CD14-positive monocyte (primary cell): Measurements from ENCODE around the gene CD38. TPM values are rescaled to one million over a fixed set of nuclear protein-coding genes. Genes with fewer than 3 reads are reported as not detected.

Experiments
- DNase-seq, 3 donors: peaks; one replicate each; pipeline ENCODE4 v3.0.0-alpha.2; 2011 to 2022
- H2AFZ ChIP-seq: 2 replicates; pipeline ENCODE4 v1.6.0; 2012; ENCODE audit warnings: mild to moderate bottlenecking, low read depth, low read length, inconsistent platforms; ENCODE audit not compliant: insufficient read depth, poor library complexity, severe bottlenecking
- H3K27ac ChIP-seq, 2 donors: 1 replicate in 1 of 2; 2 replicates in 1 of 2; pipeline ENCODE4 v1.5.1; 2012 to 2013; ENCODE audit warnings: low read length in 2 of 2, control low read depth in 1 of 2, inconsistent platforms in 1 of 2, low read depth in 1 of 2, mild to moderate bottlenecking in 1 of 2
- H3K27me3 ChIP-seq, 2 donors: one replicate each; pipeline versions ENCODE4 v1.6.0 to v1.6.1; 2011 to 2013; ENCODE audit warnings: low read length in 2 of 2; ENCODE audit not compliant: control insufficient read depth in 2 of 2, insufficient read depth in 2 of 2
- H3K36me3 ChIP-seq, 2 donors: replicated peaks in 1 of 2; 1 replicate in 1 of 2; 2 replicates in 1 of 2; pipeline versions ENCODE4 v1.5.1 to v1.6.1; 2012 to 2013; ENCODE audit warnings: low read length in 2 of 2, control low read depth in 1 of 2, inconsistent platforms in 1 of 2, mild to moderate bottlenecking in 1 of 2; ENCODE audit not compliant: insufficient read depth in 2 of 2, control insufficient read depth in 1 of 2
- H3K4me1 ChIP-seq, 2 donors: 1 replicate in 1 of 2; 2 replicates in 1 of 2; pipeline versions ENCODE4 v1.5.1 to v1.6.1; 2012 to 2013; ENCODE audit warnings: low read length in 2 of 2, control low read depth in 1 of 2, inconsistent platforms in 1 of 2, mild to moderate bottlenecking in 1 of 2, moderate library complexity in 1 of 2; ENCODE audit not compliant: insufficient read depth in 2 of 2, control insufficient read depth in 1 of 2
- H3K4me2 ChIP-seq: replicated peaks from 2 replicates; pipeline ENCODE3; 2012; ENCODE audit warnings: low read length, moderate library complexity, mild to moderate bottlenecking; ENCODE audit not compliant: poor library complexity, severe bottlenecking; ENCODE audit errors: extremely low read depth
- H3K4me3 ChIP-seq, 3 experiments: fragments of 200-600 bp in 1 of 3; sonication (generic) in 1 of 3; replicated peaks in 1 of 3; 1 replicate in 2 of 3; 2 replicates in 1 of 3; pipeline ENCODE4 v1.5.1; 2011 to 2013; ENCODE audit warnings: low read length in 3 of 3, mild to moderate bottlenecking in 3 of 3, control low read depth in 2 of 3, low read depth in 2 of 3, inconsistent platforms in 1 of 3, moderate library complexity in 1 of 3
- H3K79me2 ChIP-seq: 2 replicates; pipeline ENCODE4 v1.6.0; 2012; ENCODE audit warnings: mild to moderate bottlenecking, control low read depth, inconsistent platforms, low read length, moderate library complexity; ENCODE audit not compliant: insufficient read depth
- H3K9ac ChIP-seq: 2 replicates; pipeline ENCODE4 v1.6.0; 2017; ENCODE audit warnings: low read length, mild to moderate bottlenecking; ENCODE audit not compliant: insufficient read depth, poor library complexity, severe bottlenecking
- H3K9me3 ChIP-seq, 2 donors: replicated peaks in 1 of 2; 1 replicate in 1 of 2; 2 replicates in 1 of 2; pipeline versions ENCODE4 v1.5.1 to v1.6.1; 2012 to 2013; ENCODE audit warnings: low read length in 2 of 2, control low read depth in 1 of 2; ENCODE audit not compliant: control insufficient read depth in 1 of 2, insufficient read depth in 1 of 2
- H4K20me1 ChIP-seq: 2 replicates; pipeline ENCODE4 v1.6.0; 2012; ENCODE audit warnings: mild to moderate bottlenecking, low read length, control low read depth, moderate library complexity; ENCODE audit not compliant: insufficient read depth
- H3K27ac Mint-ChIP-seq, 7 donors: one replicate each; pipeline ENCODE4 v1.8.0; 2020; ENCODE audit warnings: mild to moderate bottlenecking in 7 of 7, mixed read lengths in 7 of 7, moderate library complexity in 6 of 7, inconsistent platforms in 2 of 7
- H3K27me3 Mint-ChIP-seq, 3 donors: one replicate each; pipeline ENCODE4 v1.8.0; 2021 to 2022; ENCODE audit warnings: low read depth in 3 of 3, mild to moderate bottlenecking in 3 of 3, mixed read lengths in 3 of 3, moderate library complexity in 3 of 3, inconsistent platforms in 1 of 3
- H3K36me3 Mint-ChIP-seq, 2 donors: one replicate each; pipeline ENCODE4 v1.8.0; 2020; ENCODE audit warnings: mixed read lengths in 2 of 2, inconsistent platforms in 1 of 2, mild to moderate bottlenecking in 1 of 2
- H3K4me1 Mint-ChIP-seq: one replicate; pipeline ENCODE4 v1.8.0; 2020; ENCODE audit warnings: mild to moderate bottlenecking, mixed read lengths
- H3K4me3 Mint-ChIP-seq, 2 donors: one replicate each; pipeline ENCODE4 v1.8.0; 2020; ENCODE audit warnings: mild to moderate bottlenecking in 2 of 2, mixed read lengths in 2 of 2, moderate library complexity in 1 of 2
- H3K9me3 Mint-ChIP-seq, 7 donors: one replicate each; pipeline ENCODE4 v1.8.0; 2020 to 2022; ENCODE audit warnings: mixed read lengths in 7 of 7, mild to moderate bottlenecking in 6 of 7, moderate library complexity in 6 of 7, inconsistent platforms in 2 of 7
- CTCF ChIP-seq: fragments of 200-600 bp; IDR thresholded peaks from one replicate; pipeline ENCODE4 v1.8.0; 2022; ENCODE audit warnings: antibody characterized with exemption, mild to moderate bottlenecking
- WGBS: methylation state at CpG from one replicate; pipeline ENCODE4 v1.1.5; 2013; ENCODE audit warnings: missing lambda C conversion rate; ENCODE audit not compliant: insufficient coverage; 5-methylcytosine and 5-hydroxymethylcytosine counted together
- intact Hi-C, 2 donors: fragments of 100-400 bp; cut with micrococcal nuclease; formaldehyde crosslinking; loops; one replicate each; pipeline versions ENCODE4 v1.15.0 to v1.15.1; 2023
- polyA plus RNA-seq, 3 donors: library from polyadenylated mRNA; depleted of rRNA in 1 of 3; unstranded in 2 of 3; stranded (reverse) in 1 of 3; fragments of 300-500 nt in 2 of 3; fragments of >200 nt in 1 of 3; fragmentation: Illumina TruSeq in 2 of 3; gene quantifications; 1 replicate in 2 of 3; 2 replicates in 1 of 3; pipeline ENCODE4 v1.2.3, GENCODE V29; 2012 to 2021

The CD38 gene
- polyA plus RNA-seq, 3 donors, result 2.3 to 4.4 (median 3.0) TPM

DNA sequence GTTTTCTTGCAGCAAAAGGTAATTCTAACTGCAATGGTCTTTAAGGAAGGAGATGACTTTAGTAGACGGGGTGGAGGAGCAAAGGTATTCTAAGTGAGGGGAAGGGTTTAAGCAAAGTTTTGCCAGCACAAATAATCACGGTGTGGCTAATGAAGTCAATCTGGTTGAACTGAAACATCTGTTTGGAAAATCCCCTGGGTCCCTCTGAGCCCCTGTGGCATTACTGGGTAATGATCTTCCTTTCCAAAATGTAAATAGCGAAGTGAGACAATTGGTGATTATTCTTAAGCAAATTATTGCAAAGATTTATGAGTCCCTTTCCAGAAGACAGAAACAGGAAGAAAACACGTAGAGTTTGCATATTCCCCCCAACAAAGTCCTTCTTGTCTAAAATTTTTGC lies 113.2 kb downstream of the CD38 start:
- WGBS, result no CpG with 5 or more reads among the region's 4 CpGs

GRCh38 chr4:15893962-15894361 lies 115.8 kb downstream of the CD38 start:
- H3K27me3 Mint-ChIP-seq, result peaks cover 2 to 4% (median 3%) of the 10 kb centered on the region in 3 donors
- no peak overlapping the region for H3K4me3 ChIP-seq
- peaks cover 24% of the 10 kb centered on the region for H3K4me1 Mint-ChIP-seq
- no peaks in the 10 kb centered on the region for H3K27me3 ChIP-seq
- H3K79me2 ChIP-seq, result no peaks in the 10 kb centered on the region
- H3K9me3 ChIP-seq, result no peaks in the 10 kb centered on the region
- intact Hi-C loops, result no loop called here
- no peak overlapping the region for H3K4me3 Mint-ChIP-seq
- H3K4me1 ChIP-seq, result peaks cover 6 to 17% of the 10 kb centered on the region in 2 donors
- H3K9me3 Mint-ChIP-seq, result no peaks in the 10 kb centered on the region
- H3K27ac ChIP-seq, result no peak overlapping the region
- H4K20me1 ChIP-seq, result no peaks in the 10 kb centered on the region
- no peak for TF ChIP-seq CTCF
- DNase-seq, result no peak
- no peak overlapping the region for H3K4me2 ChIP-seq
- no peaks in the 10 kb centered on the region for H3K36me3 ChIP-seq
- H3K36me3 Mint-ChIP-seq, result no peaks in the 10 kb centered on the region
- H3K27ac Mint-ChIP-seq, result no peak overlapping the region
- WGBS, result 92% methylated on average over 2 of the region's 4 CpGs
- H2AFZ ChIP-seq, result no peak overlapping the region
- H3K9ac ChIP-seq, result no peak overlapping the region

More for the DNA sequence above, 113.2 kb downstream of the CD38 start:
- Histone ChIP-seq H4K20me1 (no peaks in the 10 kb centered on the region), H3K36me3 (no peaks in the 10 kb centered on the region), H3K9ac (no peak overlapping the region), H3K27me3 (no peaks in the 10 kb centered on the region), H3K79me2 (no peaks in the 10 kb centered on the region), H3K27ac (no peak overlapping the region), H3K4me3 (no peak overlapping the region), H3K4me1 (peaks cover 6 to 17% of the 10 kb centered on the region in 2 donors), H2AFZ (peak overlapping the region; percentile 22), H3K9me3 (peaks cover 0 to 4% of the 10 kb centered on the region in 2 donors), H3K4me2 (no peak overlapping the region)
- Mint-ChIP-seq H3K4me1 (peaks cover 25% of the 10 kb centered on the region), H3K9me3 (peaks cover 0 to 3% (median 0%) of the 10 kb centered on the region in 7 donors), H3K27ac (no peak overlapping the region), H3K36me3 (no peaks in the 10 kb centered on the region), H3K27me3 (peaks cover 2 to 3% (median 3%) of the 10 kb centered on the region in 3 donors), H3K4me3 (no peak overlapping the region)
- TF ChIP-seq CTCF, result no peak
- DNase-seq, result no peak
- intact Hi-C loops, result no loop called here
